ENCODE measurements around the gene MRPL16.
"Not testable (repeated sequence)": the region's sequence is repeated elsewhere in the genome, so short reads cannot be mapped to it uniquely, and the experiment has no call there.

Gene MRPL16

GRCh38 chr11:59812220-59812619 lies 1.6 kb upstream of the MRPL16 start:
- DNase-seq (ENCODE audit: low read depth, low spot score): no peak

DNA sequence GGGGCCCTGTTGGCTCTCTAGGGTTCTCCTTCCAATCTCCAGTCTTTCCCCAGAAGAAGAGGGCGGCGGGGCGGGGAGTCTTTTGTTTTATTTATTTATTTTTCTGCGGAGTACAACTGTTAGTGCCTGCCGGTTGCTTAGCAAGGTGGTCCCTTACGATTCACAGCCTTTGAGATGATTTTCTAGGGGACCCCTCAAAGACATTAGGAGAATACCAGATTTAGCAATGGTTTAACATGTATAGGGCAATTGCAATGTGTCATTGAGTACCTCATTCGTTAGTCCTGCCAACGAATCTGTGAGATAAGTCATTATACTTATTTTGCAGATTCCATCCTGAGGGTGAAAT lies 307 bp upstream of the MRPL16 start:
- no peak for DNase-seq (ENCODE audit: low read depth, low spot score)

GRCh38 chr11:59807047-59807610 lies 3.4 kb downstream of the MRPL16 start:
- DNase-seq (ENCODE audit: low read depth, low spot score): no peak

DNA sequence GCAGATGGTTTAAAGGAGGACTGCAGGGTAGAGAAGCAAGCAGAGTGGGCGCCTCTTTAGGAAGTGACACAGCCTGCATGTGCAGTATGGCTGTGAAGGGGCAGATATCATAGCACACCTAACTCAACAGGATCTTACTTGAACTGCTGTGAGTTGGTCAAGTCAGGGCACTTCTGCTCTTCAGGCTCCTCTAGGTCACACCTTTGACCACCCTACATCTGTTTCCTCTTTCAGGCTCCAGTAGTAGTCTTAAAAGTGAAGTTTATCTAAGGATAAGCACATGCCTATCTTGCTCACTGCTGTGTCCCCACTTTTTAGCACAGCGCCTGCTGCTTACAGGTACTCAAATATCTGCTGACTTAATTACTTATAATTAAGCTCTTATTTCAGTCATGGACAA lies 6.5 kb downstream of the MRPL16 start:
- no peak for DNase-seq (ENCODE audit: low read depth, low spot score)

DNA sequence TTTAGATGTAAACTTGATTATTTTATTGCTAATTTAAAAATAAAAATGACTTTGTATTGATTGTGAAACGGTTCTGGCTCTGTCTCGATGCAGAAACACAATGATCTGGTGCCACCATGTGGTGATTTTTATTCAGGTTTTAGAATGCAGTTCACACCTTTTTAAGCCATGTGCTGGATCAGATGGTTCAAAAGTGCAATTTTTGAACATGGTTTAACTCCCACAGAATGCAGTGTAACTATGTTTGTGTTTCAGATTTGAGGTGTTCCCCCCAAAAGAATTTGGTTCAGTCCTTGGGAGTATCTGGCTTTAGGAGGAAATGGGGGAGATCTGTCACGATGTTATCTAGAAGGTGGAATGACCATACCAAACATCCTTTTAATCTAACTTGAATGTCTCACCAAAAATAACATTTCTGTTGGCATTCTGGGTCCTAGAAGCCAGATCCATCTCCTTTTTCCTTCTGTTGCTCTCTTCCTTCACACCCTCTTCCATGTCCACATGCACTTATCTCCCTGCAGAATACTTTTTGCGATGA lies 7.9 kb downstream of the MRPL16 start:
- peak; percentile 20 for DNase-seq (ENCODE audit: low read depth, low spot score)

DNA sequence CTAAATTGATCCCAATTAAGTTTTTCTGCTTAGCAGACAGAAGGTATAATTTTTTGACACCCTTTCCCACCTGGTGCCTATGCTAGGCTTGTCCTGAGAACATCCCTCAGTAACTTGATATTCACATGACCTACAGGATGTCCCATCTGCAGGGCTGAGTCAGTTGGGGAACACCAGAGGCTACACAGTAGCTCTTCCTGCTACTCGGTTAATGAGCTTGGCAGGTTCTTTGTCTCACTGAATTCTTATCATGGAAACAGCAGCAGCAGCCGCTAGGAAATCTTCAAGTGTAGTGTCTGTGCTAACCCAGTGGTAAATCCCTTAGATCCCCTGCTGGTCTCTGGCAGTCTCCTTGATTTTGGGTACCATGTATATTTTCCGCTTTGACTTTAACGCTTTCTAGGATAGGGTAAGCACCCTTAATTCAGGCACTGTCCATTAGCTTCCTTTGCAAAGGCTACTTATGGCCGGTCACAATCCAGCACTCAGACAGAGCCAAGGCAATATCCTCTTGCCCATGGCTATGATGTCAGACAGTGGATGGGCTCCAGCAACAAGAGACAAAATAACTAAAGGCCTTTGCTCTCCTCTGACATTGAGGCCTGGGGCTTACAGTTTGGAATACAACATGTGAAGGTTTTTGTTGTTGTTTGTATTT lies 8.5 kb downstream of the MRPL16 start:
- DNase-seq (ENCODE audit: low read depth, low spot score): no peak

DNA sequence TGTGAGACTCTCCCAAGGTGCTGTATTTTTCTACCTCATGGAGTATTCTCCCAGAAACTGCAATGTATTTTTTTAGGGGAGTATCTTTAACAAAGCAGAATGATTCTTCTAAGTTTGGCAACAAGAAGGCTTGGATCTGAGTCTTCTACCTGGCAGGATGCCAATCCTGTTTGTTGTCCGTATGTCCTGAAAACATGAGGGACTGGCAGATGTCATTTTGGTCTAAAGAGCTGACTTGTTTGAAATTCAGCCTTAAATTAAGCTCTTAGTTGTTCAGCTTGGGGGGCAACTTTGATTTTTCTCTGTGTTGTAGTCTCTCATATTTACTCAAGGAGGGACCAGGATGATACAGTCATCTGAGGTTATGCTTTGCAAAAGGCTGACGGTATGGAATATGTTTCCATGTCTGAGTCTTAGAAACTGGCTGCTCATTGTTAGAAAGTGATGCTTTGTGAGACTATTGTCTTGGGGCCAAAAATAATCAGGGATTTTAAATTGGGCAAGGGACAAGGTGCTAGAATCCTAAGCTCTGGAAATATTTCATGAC lies 9.3 kb downstream of the MRPL16 start:
- no peak for DNase-seq (ENCODE audit: low read depth, low spot score)

- DNase-seq (ENCODE audit: low read depth, low spot score): no peak
Measured at GRCh38 chr11:59800390-59801025, 10.1 kb downstream of the MRPL16 start.

DNA sequence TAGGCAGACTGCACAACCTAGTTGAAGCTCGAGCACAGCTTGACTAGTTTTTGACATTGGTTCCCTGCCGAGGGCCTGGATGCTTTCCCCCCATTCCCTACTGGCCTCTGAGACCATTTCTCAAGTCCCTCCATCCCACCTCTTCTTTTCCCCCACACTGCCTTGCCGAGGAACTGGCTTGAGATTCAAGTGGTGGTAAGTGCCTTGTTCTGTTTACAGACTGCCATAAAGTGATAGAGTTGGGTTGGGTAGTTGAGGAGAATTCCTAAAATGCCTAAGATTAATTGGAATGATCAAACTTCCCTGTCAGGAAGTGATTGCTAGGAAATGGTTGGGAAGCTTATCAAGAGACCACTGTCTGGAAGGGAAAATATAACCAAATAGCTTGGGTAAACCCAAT lies 16.2 kb downstream of the MRPL16 start:
- DNase-seq (ENCODE audit: low read depth, low spot score): no peak

DNA sequence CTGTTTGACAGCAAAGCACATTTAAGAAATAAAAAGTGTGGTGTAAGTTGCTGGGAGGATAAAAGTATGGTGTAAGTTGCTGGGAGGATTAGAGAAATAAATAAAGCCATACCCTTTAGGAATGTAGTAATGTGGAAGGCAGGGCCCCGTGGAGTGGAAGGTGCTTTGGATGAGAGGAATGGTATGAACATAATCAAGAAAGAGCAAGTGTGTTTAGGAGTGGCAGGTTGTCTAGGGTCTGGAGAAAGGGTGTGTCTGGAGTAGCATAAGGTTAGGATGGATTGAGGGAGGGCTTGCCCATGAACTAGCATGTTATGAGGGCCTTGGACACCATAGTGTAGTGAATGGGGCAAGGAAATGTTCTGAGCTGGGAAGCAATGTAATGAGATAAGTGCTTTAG lies 18.1 kb downstream of the MRPL16 start:
- DNase-seq (ENCODE audit: low read depth, low spot score): no peak

DNA sequence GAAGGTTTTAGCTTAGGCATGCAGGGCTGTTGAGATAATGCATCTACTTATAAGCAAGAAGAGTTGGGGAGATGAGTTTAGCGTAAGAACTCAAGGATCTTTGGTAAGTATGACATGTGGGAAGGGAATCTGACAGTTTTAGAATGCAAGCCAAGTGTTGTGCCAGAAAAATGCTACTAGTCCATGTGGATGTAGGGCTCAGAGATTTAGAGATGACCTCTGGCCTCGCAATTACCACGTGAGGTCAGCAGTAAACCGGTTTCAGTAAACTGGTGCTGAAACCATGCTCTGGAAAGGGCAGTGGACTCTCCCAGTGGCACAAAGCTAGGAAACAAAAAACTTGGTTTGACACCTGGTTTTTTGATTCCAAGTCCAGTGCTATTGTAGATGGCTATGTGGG lies 18.9 kb downstream of the MRPL16 start:
- DNase-seq (ENCODE audit: low read depth, low spot score): no peak

- no peak for DNase-seq (ENCODE audit: low read depth, low spot score)
Measured at GRCh38 chr11:59787816-59788215, 22.8 kb downstream of the MRPL16 start.

- DNase-seq (ENCODE audit: low read depth, low spot score): no peak
Measured at GRCh38 chr11:59787255-59787588, 23.4 kb downstream of the MRPL16 start.

DNA sequence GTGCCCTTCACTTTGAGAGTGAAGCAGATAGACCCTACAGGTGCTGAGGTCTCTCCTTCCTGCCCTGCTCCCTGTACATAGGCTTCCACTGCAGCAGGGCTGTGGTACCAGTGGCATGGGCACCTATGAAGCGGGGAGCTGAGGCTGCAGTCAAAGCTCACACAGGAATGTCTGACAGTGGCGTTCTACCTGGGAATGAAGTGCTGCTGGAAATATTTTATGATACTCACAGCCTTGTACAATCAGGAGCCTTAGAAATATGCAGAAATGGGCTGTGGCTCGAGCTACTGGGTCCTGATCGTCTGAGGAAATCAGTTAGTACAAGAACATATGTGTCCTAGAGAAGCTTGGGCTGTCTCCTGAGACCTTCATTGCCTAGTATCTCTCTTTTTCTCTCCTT lies 24.8 kb downstream of the MRPL16 start:
- DNase-seq (ENCODE audit: low read depth, low spot score): no peak

GRCh38 chr11:59784441-59784840 lies 26.1 kb downstream of the MRPL16 start:
- not testable (repeated sequence) for DNase-seq (ENCODE audit: low read depth, low spot score)

DNA sequence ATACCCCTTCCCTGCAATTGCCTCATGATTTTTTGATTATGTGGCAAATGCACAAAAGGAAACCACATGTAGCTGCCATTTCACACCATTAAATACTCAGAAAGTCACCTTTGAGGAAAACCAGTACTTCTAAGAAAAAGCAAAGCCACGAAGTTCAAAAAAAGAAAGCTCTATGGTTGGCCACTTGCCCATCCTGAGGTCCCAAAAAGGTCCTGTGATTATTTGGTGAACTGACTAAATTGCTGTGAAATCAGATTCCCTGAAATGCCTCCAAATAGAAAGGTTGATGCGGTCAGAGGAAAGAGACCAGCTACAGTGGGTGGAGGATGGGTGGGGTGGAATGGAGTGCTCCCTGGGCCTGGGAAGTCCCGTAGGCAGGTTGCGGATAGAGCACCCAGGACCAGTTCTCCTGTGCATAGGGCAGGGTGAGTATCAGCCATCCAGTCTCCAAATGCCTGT lies 26.9 kb downstream of the MRPL16 start:
- no peak for DNase-seq (ENCODE audit: low read depth, low spot score)

DNA sequence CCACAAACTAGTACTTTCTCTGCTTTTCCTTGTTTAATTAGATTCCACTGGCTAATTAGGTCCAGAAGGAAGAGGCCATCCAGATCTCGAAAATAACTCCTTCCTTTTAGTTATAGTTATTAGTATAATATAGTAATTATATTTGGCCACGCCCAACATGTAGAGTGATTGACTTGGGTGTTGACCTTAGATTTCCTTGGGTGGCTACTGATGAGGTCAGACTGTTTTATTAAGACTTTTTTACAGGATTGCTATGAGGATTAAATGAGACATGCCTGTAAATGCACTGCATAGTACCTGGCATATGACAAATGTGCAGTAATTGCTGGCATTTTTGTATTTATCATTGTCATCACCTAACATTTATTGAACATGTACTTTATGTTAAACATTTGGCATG lies 28.5 kb downstream of the MRPL16 start:
- no peak for DNase-seq (ENCODE audit: low read depth, low spot score)

- no peak for DNase-seq (ENCODE audit: low read depth, low spot score)
Measured at GRCh38 chr11:59779487-59779886, 31.1 kb downstream of the MRPL16 start.

DNA sequence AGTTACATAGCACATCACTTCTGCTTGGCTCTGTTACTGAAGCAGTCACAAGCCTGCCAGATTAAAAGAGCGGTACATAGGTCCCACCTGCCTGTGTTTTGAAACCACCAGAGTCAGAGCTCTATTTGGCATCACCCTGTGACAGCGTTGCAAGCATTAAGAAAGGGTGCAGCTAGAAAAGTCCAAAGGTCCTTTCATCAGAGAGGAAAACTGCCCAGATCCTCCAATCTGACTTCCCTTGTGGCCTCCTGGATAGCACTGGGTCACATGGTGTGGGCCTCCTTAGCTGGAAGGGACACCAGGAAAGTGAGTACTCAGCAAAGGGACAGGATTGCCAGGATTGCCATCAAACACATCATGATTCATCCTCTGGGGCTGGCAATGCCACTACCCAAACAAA lies 32.5 kb downstream of the MRPL16 start:
- no peak for DNase-seq (ENCODE audit: low read depth, low spot score)

DNA sequence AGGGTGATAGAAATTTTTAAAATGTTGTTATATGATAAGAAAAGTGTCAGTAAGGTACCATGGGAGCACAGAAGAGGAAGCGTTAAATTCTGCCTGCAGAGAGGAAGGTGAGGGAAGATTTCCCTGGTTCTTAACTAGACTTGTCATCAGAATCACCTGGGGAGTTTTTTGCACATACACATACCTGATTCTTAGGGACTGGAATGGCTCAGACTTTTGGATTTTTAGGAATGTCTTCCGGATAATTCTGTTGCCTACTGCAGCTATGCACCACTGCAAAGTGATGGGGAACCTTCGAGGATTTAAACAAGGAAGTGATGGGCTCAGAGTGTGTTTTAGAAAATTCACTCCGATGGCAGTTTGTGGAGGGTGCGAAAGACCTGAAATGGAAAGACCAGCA lies 33.5 kb downstream of the MRPL16 start:
- DNase-seq (ENCODE audit: low read depth, low spot score): no peak

DNA sequence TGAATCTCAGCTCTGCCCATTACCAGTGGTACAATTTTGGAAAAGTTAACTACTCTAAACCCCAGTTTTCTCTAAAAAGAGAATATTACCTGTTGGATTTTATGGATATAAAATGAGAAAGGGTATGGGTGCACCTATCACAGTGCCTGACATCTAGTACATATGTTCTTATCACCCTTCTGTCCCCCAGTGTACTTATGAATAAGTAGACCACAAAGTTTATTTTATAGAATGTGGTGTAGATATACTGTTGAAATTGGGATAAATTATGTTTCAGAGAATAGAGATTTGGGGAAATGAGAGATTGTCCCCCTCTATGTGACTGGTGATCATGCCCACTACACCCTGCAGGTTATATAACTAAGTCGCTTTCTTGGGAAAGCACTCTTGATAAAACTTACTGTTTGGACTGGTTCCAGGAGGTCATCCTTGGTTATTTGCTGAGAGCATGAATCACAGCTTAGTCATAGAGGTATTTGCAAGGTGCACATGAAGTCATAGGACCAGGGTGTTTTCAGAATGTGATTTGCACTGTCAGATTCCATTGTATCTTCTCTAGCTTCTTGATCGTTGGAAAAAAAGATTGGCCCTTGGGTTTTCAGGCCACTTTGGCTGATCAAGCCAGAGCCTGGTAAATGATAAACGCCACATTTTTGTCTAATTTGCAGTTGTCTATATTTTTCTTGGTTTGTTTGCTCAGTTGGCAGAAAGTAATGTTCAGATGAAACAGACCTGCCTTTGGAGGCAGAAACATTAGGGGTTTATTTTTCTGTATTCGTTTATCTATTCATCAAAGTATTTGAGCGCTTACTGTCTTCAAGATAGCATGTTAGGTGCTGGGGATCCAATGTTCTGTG lies 34.1 kb downstream of the MRPL16 start:
- DNase-seq (ENCODE audit: low read depth, low spot score): no peak

DNA sequence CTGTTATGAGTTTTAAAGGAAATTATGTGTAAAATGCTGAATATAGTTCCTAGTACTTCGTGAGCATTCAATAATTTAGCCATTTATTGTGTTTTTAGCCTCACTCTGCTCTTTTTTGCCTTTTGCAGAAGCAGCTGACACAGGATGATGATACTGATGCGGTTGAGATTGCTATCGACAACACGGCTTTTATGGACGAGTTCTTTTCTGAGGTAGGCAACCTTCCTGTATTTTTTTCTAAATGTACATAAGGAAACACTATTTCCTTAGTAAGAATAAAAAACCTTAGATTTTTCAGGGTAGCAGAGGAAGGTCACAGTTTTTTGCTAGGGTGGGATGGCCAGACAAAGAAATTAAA lies 37.5 kb downstream of the MRPL16 start:
- DNase-seq (ENCODE audit: low read depth, low spot score): no peak

All from activated CD4-positive, CD25-positive, alpha-beta regulatory T cell treated with anti-CD3 and anti-CD28 coated beads, Interleukin-2, amount 50 U/mL, for 16 hours (primary cell).